T follicular helper cell (primary cell): Measurements from ENCODE around the gene RNF212.

Experiments used
- DNase-seq: peaks from one replicate; pipeline ENCODE4 v3.0.0-alpha.2; 2020; ENCODE audit warnings: low read depth

Gene RNF212

GRCh38 chr4:1090465-1091440, 22.6 kb downstream of the RNF212 start:
- DNase-seq, result no peak

- no peak for DNase-seq
Observed at GRCh38 chr4:1090036-1090435, 23.3 kb downstream of the RNF212 start.

- no peak for DNase-seq
Observed at GRCh38 chr4:1087371-1087770, 26.0 kb downstream of the RNF212 start.

GRCh38 chr4:1086011-1086410, 27.4 kb downstream of the RNF212 start:
- DNase-seq, result no peak

- DNase-seq, result no peak
Observed at GRCh38 chr4:1085404-1085799, 28.0 kb downstream of the RNF212 start.

- no peak for DNase-seq
Observed at GRCh38 chr4:1084796-1085403, 28.5 kb downstream of the RNF212 start.

GRCh38 chr4:1084394-1084793, 29.0 kb downstream of the RNF212 start:
- DNase-seq, result no peak

GRCh38 chr4:1082215-1083182, 30.9 kb downstream of the RNF212 start:
- no peak for DNase-seq

GRCh38 chr4:1081689-1082040, 31.7 kb downstream of the RNF212 start:
- no peak for DNase-seq

- no peak for DNase-seq
Observed at GRCh38 chr4:1080961-1081688, 32.2 kb downstream of the RNF212 start.

GRCh38 chr4:1080432-1080831, 32.9 kb downstream of the RNF212 start:
- no peak for DNase-seq

- no peak for DNase-seq
Observed at GRCh38 chr4:1079711-1080265, 33.6 kb downstream of the RNF212 start.

- no peak for DNase-seq
Observed at GRCh38 chr4:1078490-1078889, 34.9 kb downstream of the RNF212 start.

GRCh38 chr4:1077711-1078477, 35.5 kb downstream of the RNF212 start:
- DNase-seq, result no peak

- no peak for DNase-seq
Observed at GRCh38 chr4:1075809-1076699, 37.3 kb downstream of the RNF212 start.

GRCh38 chr4:1075225-1075624, 38.1 kb downstream of the RNF212 start:
- no peak for DNase-seq

- no peak for DNase-seq
Observed at GRCh38 chr4:1074077-1074476, 39.3 kb downstream of the RNF212 start.

GRCh38 chr4:1072830-1073446, 40.4 kb downstream of the RNF212 start:
- DNase-seq, result peak; percentile 33

GRCh38 chr4:1069394-1069793, 44.0 kb downstream of the RNF212 start:
- DNase-seq, result no peak
